ENCODE data around the gene GDAP1L1.
"Not testable (repeated sequence)": the region's sequence is repeated elsewhere in the genome, so short reads cannot be mapped to it uniquely, and the experiment has no call there.

GDAP1L1 gene

DNA sequence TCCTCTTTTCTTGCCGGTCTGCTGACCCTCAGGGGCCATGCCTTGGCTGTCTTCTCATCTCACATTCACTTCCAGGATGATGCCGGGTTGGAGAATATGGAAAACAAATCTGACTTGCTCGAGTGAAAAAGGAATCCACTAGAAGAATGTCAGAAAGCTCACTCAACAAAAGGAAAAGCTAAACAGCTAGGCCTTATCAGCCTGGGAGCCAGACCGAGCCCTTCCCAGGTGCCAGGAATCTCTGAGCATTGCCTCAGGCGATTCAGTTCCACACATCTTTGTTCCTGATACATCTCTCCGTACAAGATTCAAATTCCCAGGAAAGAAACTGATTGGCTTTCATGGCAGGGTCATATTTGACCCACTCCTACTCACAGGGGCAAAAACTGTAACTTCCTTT, 27.3 kb upstream of the GDAP1L1 start:
- DNase-seq (ENCODE audit: low read depth) = no peak

DNA sequence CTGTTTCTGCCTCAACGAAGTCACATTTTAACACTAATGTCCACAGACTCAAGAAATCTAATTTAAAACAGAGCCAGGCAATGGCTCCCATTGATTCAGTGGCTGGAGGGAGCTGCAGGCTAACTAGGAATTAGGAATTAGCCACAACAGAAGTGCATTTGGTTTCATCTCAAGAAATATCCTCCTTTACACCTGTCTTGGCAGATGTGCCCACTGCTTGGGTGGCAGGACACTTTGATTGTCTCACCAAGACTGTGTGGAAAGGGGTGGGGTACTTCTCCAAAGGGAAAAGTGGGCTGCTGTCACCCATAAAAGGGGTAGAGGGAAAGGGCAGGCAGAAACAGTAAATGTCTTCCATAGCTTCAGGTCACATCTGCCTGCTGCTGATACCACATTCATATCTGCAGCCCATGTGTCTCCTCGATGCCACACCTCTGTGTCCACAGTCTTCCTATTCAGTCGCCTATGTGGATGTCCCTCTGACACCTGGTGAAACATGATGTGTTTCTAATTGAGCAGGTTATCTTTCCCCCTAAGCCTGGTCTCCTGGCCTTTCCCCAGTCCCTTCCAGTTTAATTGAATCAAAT, 25.6 kb upstream of the GDAP1L1 start:
- DNase-seq (ENCODE audit: low read depth) = no peak

DNA sequence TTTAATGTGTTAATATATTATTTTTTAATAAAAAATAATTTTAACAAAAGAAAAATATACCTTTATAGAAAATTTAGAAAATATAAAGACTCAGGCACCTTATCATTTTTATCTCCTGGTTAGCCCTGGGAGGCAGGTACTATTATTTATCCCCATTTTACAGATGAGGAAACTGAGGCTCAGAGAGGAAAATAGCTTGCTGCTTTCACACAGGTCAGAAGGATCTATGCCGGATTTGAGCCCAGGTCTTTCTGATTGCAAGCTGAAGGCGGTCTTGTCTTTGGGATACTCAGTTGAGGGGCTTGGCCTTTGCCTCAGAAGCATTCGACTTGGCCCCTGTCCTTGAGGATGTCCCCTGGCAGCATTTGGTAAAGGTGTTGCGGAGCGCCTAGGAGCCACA, 25.1 kb upstream of the GDAP1L1 start:
- no peak for DNase-seq (ENCODE audit: low read depth)

DNA sequence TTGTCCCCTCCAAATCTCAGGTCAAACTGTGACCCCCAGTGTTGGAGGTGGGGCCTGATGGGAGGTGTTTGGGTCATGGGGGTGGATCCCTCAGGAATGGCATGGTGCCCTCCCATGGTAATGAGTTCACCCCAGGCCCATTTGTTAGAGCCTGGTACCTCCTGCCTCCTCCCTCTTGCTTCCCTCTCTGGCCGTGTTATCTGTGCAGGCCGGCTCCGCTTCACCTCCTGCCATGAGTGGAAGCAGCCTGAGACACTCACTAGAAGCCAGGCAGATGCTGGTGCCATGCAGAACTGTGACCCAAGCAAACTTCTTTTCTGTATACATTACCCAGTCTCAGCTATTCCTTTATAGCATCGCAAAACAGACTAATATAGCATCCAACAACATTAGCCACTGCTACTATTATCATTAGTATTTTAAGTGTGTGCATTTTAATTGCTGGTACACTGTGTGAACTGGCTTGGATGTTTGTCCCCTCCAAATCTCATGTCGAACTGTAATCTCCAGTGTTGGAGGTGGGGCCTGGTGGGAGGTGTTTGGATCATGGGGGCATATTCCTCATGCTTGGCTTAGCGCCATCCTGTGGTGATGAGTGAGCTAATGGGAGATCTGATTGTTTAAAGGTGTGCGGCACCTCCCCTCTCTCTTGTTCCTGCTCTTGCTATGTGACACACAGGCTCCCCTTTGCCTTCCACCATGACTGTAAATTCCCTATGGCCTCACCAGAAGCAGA, 24.3 kb upstream of the GDAP1L1 start:
- no peak for DNase-seq (ENCODE audit: low read depth)

DNA sequence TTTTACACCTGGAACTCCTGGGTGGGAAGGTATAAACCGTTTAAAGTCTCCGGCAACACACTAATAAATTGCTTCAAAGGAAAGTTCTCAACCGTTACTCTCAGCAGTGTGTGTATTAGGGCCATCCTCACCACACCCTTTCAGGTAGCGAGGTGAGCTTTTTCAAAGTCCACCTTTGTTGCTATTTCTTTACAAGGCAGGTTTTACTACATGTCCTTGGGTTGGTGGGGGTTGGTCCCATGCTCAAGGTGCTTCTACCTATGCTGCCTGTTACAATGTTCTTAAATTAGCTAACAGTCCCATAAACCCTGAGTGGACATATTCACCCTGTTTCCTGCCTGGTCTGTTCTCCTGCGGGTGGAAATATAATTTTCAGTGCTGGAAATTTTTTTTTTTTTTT, 23.4 kb upstream of the GDAP1L1 start:
- DNase-seq (ENCODE audit: low read depth) = no peak

DNA sequence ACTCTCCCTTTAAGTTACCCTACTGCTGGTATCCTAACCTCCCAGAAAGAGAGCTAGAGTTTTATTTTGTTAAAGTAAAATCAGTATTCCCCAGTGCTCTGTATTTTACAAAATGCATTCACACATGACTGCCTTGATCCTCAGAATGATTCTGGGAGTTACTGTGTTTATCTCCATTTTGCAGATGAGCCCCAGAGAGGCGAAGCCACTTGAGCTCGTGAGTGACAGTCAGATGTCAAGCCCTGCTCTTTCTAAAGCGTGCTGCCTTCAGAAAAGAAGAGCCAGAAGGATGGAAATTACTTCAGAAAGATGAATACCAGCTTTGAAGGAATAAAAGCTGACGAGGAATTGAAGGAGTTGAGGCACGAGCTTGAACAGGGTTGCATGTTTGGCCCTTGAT, 22.5 kb upstream of the GDAP1L1 start:
- DNase-seq (ENCODE audit: low read depth) = no peak

DNA sequence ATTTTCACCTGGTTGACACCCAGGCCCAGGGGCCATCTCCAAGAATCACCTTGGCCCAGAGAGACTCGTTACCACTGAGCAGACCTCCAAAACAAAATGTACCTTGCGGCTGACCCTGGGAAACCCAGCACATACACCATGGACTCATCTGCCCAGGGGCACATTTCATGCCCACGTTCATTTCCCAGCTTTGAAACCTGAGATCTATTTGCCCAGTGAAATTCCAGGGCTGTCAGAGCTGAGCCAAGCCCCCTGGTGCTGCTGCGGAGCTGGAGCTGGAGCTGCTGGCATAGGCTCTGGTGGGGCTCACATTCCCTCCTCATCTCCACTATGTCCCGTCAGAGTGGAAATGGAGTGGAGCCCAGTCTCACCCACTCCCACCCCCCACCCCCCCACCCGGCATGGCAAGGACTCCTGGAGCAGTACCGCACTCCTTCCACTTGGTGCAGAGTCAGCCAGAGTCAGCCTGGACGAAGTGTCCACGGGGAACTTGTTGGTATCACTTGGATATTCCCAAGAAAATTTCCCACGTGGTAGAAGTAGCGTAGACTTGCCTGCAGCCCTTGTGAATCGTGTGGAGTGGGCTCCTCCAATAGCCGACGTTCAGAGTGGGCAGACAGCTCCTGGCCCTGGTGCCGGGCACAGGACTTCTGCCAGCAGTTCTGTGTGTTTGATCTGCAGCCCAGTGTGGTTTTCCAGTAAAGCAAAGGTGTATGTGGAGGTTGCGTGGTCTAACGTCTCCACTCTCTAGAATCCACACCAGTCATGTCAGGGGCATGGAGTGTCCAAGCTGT, 18.4 kb upstream of the GDAP1L1 start:
- no peak for DNase-seq (ENCODE audit: low read depth)

DNA sequence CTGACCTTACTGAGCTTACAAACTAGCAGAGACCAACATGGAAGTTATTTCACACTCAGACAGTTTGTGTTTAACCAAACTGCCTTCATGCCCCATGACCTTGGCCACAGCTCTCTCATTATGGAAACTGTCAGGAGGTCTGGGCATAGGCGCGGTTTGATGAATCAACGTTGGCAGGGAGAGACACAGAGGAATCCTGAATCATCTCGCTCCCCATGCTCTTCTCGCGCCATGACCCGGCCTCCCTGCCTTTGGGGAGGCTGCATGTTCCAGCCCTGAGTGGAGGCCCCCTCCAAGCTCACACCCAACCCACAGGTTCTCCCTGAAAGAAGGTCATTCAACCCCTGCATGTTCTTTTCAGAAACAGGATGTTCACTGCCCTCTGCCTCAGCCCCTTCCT, 15.9 kb upstream of the GDAP1L1 start:
- no peak for DNase-seq (ENCODE audit: low read depth)

DNA sequence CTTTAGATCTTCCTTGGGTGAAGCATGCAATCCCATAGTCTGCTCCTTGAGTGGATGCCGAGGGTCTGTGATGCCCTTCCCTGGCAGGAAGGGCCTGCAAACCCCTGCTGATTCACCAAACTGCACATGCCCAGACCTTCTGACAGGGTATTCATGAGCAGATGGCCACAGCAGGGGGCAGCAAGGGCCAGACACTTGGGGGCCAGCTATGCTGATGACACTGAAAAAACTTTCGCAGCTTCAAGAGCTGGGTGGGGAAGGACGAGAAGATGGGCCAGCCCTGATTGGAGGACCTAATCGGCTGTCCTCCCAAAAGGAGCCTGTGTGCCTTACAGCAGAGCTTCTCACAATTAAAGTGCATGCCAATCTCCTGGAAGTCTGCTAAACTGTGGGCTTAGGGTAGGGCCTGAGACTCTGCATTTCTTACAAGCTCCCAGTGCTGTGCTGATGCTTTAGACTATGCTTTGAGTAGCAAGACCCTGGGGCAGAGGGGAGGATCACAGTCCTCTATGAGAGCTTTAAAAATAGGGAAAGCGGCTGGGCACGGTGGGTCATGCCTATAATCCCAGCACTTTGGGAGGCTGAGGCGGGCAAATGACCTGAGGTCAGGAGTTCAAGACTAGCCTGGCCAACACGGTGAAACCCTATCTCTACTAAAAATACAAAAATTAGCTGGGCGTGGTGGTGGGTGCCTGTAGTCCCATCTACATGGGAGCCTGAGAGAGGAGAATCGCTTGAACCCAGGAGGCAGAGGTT, 15.2 kb upstream of the GDAP1L1 start:
- DNase-seq (ENCODE audit: low read depth) = no peak

DNA sequence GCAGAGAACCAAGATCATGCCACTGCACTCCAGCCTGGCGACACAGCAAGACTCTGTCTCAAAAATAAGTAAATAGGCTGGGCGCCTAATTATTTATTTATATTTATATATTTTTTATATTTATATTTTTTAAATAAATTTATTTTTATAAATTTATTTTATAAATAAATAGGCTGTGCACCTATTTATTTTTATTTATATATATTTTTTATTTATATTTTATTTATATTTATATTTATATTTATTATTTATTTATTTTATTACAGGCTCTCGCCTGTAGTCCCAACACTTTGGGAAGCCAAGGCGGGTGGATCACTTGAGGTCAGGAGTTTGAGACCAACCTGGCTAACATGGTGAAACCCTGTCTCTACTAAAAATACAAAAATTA, 14.6 kb upstream of the GDAP1L1 start:
- DNase-seq (ENCODE audit: low read depth) = not testable (repeated sequence)

DNA sequence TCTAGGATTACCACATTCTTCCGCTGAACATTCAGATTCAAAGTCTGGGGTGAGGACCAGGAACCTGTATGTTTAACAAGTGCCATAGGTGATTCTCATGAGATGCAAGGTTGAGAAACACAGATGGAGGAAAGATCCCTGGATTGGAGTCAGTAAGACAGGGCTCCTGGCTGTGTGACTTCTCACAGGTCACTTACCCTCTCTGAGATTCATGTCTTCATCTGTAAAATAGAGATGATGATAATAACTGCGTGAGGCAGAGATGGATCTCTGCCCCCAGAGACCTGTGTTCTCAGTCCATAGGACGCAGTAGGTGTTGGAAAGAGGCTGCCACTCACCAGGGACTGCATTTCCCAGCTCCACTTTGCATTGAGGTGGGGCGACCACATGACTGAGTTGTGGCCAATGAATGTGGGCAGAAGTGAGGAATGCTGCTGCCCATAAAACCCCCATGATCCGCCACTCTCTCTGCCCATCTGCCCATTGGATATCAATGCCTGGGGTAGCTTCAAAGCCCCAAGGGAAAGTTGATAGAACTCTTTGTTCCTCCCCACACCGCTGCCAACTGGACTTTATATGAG, 13.6 kb upstream of the GDAP1L1 start:
- no peak for DNase-seq (ENCODE audit: low read depth)

DNA sequence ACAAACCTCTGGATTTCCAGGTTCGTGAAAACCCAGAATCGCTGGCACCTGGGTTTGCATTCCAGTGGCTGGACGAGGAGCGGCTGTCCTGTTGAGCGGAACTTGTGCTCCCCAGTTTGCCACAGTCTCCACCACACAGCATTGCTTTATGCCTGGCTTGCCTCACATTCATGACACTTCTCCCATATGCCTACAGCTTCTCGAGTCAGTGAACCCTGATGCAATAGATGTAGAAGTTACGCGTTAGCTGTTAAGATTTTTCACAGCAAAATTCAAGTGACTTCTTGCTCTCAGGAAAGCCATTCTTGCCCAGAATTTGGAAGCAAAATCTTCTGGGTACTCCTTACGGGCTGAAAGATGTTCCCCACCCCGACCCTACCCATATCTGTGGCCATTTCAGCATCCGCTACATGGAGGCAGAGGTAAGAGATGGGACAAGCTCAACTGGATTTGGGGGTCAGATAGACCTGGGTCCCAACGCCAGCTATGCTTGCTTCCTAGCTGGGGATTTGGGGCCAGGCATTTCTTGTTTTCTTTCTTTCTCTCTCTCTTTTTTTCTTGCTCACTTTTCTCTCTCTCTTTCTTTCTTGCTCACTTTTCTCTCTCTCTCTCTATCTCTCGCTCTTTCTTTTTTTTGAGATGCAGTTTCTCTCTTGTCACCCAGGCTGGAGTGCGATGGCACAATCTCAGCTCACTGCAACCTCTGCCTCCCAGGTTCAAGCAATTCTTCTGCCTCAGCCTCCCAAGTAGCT, 12.4 kb upstream of the GDAP1L1 start:
- no peak for DNase-seq (ENCODE audit: low read depth)

DNA sequence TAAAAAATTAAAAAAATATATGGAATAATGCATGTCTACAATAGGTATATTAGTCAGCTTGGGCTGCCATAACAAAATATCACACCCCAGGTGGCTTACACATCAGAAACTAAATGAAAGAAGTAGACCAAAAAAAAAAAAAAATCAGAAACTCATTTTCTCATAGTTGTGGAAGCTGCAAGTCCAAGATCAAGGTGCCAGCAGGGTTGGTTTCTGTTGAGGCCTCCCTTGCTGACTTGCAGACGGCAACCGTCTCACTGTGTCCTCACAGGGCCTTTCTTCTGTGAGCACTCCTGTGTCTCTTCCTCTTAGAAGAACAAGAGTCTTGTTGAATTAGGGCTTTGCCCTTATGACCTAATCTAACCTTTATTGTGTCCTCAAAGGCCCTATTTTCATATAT, 11.4 kb upstream of the GDAP1L1 start:
- no peak for DNase-seq (ENCODE audit: low read depth)

DNA sequence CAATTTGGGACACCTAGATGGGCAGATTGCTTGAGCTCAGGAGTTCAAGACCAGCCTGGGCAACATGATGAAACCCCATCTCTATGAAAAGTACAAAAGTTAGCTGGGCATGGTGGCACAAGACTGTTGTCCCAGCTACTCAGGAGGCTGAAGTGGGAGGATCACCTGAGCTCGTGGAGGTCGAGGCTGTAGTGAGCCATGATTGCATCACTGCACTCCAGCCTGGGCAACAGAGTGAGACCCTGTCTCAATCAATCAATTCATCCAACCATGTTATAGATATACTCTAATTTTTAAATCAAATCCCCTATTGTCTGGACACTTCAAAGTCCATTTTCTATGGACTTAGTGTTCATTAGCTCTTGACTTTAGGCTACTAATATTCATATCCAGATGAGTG, 10.3 kb upstream of the GDAP1L1 start:
- not testable (repeated sequence) for DNase-seq (ENCODE audit: low read depth)

DNA sequence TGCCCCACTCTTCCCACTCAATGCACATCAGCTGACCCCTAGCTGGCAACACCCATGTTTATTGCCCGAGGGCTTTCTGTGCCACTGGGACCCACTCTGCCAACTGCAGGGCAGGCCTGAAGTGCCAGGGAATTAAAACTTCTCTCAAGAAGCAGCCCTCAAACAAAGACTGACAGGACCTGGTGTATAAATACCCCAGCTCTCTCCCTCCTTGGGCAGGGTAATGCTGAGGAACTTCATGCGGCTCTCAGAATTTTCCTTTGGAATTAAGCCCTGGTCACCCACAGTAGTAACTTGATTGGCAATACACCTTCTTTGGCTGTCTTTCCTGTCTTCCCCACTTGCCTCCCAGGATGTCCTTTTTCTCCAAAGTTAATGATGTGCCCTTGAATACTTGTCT, 5.3 kb upstream of the GDAP1L1 start:
- no peak for DNase-seq (ENCODE audit: low read depth)

DNA sequence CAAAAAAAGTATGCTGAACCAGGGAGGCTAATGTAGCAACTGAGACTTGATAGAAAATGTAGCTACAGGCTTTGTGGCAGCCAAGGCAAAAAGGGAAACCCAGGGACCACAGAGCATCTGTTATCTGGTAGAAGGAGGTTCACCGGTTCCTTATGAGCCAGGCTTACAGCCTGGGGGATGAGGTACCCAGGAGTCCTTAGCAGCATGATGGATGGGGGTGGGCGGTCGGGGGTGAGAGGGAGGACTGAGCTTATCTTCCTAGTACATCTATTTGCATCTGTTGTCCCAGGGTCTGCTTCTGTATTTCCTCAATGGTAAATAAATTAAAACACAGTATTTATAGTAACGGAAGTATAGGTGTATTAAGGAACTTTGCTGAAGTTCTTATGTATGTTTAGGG, 1.1 kb upstream of the GDAP1L1 start:
- no peak for DNase-seq (ENCODE audit: low read depth)

DNA sequence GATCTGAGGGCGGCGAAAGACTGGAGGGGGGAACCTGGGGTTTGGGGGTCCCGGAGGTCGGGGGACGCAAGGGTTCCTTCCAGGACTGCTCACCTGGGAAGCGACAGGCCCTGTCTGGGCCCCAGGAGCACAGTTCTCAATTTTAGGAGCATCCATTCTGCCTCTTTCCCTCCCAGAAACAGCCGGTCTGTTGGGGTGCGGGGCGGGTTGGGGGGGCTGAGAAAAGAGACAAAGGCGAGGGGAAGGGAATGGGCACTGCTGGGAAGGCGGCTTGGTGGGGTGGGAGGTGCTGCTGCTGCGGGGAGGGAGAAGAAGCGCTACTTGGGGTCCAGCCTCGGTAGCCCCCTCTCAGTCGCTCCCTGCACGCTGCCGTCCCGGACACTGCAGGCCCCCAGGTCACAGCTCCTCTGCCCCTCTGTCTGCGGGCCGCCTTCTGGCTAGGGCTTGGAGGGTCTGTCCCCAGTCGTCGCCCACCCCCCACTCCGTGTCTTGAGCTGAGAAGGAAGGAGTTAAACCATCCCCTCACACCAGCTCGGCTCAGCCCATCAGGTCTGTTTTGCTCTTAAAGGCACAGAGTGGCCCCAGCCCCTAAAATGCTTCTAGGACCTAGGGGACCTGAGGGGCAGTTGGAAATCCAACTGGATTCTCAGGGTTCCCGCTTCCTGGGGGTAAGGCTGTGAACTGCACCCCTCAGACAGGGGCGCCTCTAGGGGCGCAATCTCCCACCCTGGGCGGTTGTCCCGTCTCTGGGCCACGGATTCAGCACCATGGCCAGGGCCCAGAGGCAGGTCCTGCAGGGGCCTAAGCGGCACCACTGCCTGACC, 690 bp downstream of the GDAP1L1 start:
- no peak for DNase-seq (ENCODE audit: low read depth)

DNA sequence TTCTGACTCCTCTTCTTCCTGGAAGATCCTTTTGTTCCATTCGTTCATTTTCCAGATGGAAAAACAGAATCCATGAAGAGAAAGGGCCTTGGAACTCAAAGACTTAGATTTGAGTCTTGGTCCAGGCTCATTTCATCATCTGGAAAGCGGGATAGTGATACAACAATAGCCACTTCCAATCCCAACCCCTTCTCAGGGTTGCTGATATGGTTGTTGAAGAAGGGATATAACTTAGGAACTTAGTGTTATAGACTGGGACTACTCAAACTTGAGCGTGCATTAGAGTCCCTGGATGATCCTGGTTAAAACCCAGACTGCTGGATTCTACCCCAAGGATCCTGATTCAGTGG, 1.3 kb downstream of the GDAP1L1 start:
- DNase-seq (ENCODE audit: low read depth) = no peak

DNA sequence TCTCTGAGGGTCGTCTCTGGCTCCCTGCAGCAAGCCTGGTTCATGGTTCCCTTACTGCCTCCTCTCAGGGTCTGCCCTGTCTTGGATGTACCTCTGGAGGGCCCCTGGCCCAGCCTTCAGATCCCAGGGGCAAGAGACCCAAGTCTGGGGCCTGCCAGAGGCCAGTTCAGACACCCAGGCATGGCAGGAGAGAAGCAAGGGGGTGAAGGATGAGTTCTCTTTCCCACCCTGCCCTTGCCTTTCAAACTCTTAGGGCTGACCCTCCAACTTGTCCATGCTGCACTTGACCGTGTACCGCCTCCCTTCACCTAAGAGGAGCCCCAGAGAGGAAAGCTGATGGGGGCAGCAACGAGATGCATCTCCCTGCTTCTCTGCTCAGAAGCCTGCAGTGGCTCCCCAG, 4.2 kb downstream of the GDAP1L1 start:
- no peak for DNase-seq (ENCODE audit: low read depth)

DNA sequence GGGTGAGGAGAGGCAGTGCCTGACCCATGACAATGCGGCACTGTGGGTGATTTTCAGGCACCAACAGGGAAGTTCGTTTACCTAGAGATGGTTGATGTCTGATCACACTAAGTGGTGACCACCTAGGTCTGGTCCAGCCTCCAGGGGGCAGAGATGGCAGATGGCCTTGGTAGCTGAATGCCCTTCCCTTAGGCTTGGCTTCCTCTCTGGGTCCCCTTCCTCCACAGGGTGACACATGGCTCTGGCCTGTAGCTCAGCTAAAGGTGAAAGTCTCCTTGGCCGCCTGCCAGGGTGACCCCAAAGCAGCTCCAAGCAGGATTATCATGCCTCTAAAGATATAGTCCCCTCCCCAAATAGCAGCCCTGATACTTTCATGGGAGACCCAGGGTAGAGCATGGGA, 6.4 kb downstream of the GDAP1L1 start:
- no peak for DNase-seq (ENCODE audit: low read depth)

DNA sequence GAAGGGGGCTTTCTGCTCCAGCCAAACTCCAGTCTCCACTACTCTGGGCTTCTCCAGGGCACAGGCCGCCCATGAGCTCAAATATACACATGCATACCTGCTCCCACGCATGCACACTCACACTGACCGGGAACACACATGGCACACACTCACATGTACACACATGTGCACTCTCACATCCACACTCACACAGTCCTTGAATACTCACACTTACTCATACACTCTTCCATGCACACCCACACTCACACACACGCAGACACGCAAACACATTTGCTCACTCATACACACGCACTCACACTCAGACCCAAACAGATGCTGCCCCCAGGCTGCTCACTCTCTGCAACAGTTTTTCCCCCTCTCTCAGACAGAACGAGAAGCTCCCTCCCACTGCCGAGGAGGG, 7.0 kb downstream of the GDAP1L1 start:
- no peak for DNase-seq (ENCODE audit: low read depth)
